ENCODE results near the gene CLMN.

DNA sequence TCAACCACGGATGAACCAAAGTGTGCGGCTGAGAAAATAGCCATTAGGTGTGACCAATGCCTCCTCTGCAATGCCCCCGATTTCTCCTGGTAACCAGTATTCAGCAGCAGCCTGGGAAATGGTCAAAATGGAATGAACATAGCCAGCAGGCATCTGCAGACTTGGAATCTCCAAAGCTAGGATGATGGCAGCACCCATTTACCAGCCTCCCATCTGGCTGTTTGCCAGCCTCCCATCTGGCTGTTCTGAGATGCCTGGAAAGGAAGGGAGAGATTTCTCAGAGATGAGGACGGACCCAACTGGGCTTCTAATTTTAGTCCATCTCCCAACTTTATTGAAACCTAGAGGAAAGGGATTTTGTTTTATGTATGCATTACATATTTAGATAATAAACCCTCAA, 16.2 kb downstream of the CLMN start:
- TF ChIP-seq TCF7L2 (IDR thresholded peaks at IDR 0.05; ENCODE audit: borderline replicate concordance, extremely low read depth, insufficient read depth, insufficient read length) (no peak), EZH2 (IDR thresholded peaks at IDR 0.05) (no peak), POLR2A (IDR thresholded peaks at IDR 0.05; ENCODE audit: borderline replicate concordance, extremely low read depth, insufficient read depth, insufficient read length) (no peak)
